ENCODE measurements around the gene KAZN.

Gene KAZN

DNA sequence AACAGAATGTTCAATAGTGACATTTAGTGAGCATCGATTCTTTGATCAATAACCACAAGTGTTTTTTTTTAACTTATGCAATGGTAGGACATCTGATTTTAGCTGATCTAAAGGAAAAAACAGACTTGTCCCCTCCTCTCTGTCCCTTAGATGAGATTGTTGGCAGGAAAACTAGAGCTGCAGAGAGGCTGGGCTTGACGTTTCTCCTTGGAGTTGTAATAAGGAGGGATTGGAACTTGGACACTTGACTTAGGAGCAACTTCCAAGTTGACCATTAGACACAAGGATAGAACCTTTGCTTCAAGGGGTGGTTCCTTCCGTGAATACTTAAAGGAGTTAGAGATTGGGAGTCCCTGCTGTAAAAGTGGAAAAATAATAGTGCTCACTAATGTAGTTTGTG, 49.9 kb downstream of the KAZN start:
- Histone ChIP-seq H2BK5ac (ENCODE audit: low read depth, low read length, poor library complexity, severe bottlenecking) (no peak overlapping the region), H3K9me3 (ENCODE audit: control insufficient read depth, low read length) (peaks cover 4% of the 10 kb centered on the region), H2BK12ac (ENCODE audit: low read length in 2 of 2) (no peak overlapping the region), H3K79me1 (replicated peaks; ENCODE audit: low read length, poor library complexity, severe bottlenecking) (no peaks in the 10 kb centered on the region), H2BK120ac (ENCODE audit: low read depth, low read length) (no peak overlapping the region), H3K36me3 (ENCODE audit: control insufficient read depth in 1 of 2, insufficient read depth in 2 of 2, low read depth in 1 of 2, low read length in 2 of 2) (no peaks in the 10 kb centered on the region), H3K27ac (ENCODE audit: low read length, poor library complexity, severe bottlenecking) (no peak overlapping the region), H2AFZ (ENCODE audit: low read depth, low read length) (no peak overlapping the region), H3K18ac (ENCODE audit: low read depth in 1 of 2, low read length in 2 of 2) (no peak overlapping the region), H3K4me3 (ENCODE audit: insufficient read depth in 1 of 2, low read depth in 1 of 2, low read length in 2 of 2) (no peak overlapping the region), H3K4ac (ENCODE audit: low read depth in 1 of 2, low read length in 2 of 2) (no peak overlapping the region), H4K8ac (ENCODE audit: low read length) (no peak overlapping the region), H3K4me2 (ENCODE audit: low read length, poor library complexity, severe bottlenecking) (no peak overlapping the region), H3K23ac (ENCODE audit: low read length in 2 of 2) (no peak overlapping the region), H3K14ac (ENCODE audit: low read length in 2 of 2) (no peak overlapping the region), H4K91ac (ENCODE audit: low read length) (no peak overlapping the region), H2BK15ac (ENCODE audit: low read depth, poor library complexity, severe bottlenecking) (no peak overlapping the region), H3K4me1 (ENCODE audit: control insufficient read depth, insufficient read depth, low read depth, low read length) (no peaks in the 10 kb centered on the region), H3K27me3 (ENCODE audit: control insufficient read depth in 1 of 2, insufficient read depth in 1 of 2, low read length in 2 of 2) (peaks cover 0 to 4% of the 10 kb centered on the region in 2 experiments), H2AK5ac (ENCODE audit: low read length, severe bottlenecking) (no peak overlapping the region), H3K9ac (ENCODE audit: low read length) (no peak overlapping the region)
- 56% methylated on average over 2 of the region's 3 CpGs for WGBS
- no peak for DNase-seq

DNA sequence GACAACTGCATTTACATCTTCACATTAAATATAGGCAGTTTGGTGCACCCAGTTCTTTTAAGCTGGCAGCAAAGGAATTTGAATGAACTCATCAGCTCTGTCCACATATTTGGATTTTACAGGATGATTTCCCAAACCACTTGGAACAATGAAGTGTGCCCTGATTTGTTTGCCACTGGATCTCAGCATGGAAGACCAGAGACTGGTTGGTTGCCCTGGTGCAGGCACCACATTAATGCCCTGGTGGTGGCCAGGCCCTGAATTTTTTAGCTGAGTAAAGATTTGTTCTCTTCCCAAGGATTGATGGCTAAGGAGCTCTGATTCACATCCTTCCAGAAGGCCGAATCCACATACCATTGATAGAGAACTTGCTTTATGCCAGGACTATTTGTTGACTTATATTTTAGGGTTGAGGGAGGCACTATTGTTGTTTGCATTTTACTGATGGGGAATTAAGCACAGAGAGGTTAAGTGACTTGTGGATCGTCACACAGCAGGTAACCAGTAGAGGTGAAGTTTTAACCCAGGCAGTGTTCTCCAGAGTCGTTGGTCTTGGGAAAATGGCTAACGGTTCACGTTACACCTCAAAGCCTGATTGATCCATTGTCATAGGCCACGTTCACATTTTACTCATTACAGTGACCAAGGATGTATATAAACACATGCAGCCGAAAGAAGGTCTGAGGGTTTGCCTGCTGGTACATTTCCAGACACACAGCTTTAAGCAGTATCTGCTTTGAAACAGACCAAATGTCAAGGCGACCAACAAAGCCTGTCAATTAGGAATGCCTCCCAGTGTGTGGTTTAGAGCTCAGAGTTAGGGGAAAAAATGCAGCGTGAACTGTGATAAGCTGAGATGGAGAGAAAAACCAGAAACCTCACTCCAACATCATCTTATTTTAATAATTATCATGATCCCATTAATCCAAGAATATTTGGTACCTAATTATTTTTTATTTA, 50.7 kb downstream of the KAZN start:
- H3K23ac ChIP-seq (ENCODE audit: low read length in 2 of 2): no peak overlapping the region
- H3K9me3 ChIP-seq (ENCODE audit: control insufficient read depth, low read length): peaks cover 4% of the 10 kb centered on the region
- H3K4ac ChIP-seq (ENCODE audit: low read depth in 1 of 2, low read length in 2 of 2): no peak overlapping the region
- H3K4me1 ChIP-seq (ENCODE audit: control insufficient read depth, insufficient read depth, low read depth, low read length): no peaks in the 10 kb centered on the region
- peaks cover 0 to 4% of the 10 kb centered on the region in 2 experiments for H3K27me3 ChIP-seq (ENCODE audit: control insufficient read depth in 1 of 2, insufficient read depth in 1 of 2, low read length in 2 of 2)
- no peak overlapping the region for H3K14ac ChIP-seq (ENCODE audit: low read length in 2 of 2)
- no peak overlapping the region for H2BK5ac ChIP-seq (ENCODE audit: low read depth, low read length, poor library complexity, severe bottlenecking)
- H3K9ac ChIP-seq (ENCODE audit: low read length): no peak overlapping the region
- H2AFZ ChIP-seq (ENCODE audit: low read depth, low read length): no peak overlapping the region
- H3K27ac ChIP-seq (ENCODE audit: low read length, poor library complexity, severe bottlenecking): no peak overlapping the region
- no peaks in the 10 kb centered on the region for H3K36me3 ChIP-seq (ENCODE audit: control insufficient read depth in 1 of 2, insufficient read depth in 2 of 2, low read depth in 1 of 2, low read length in 2 of 2)
- no peaks in the 10 kb centered on the region for H3K79me1 ChIP-seq (replicated peaks; ENCODE audit: low read length, poor library complexity, severe bottlenecking)
- H2AK5ac ChIP-seq (ENCODE audit: low read length, severe bottlenecking): no peak overlapping the region
- no peak overlapping the region for H2BK12ac ChIP-seq (ENCODE audit: low read length in 2 of 2)
- H2BK15ac ChIP-seq (ENCODE audit: low read depth, poor library complexity, severe bottlenecking): no peak overlapping the region
- no peak overlapping the region for H4K91ac ChIP-seq (ENCODE audit: low read length)
- 43% methylated on average over 7 of the region's 9 CpGs for WGBS
- no peak overlapping the region for H3K4me3 ChIP-seq (ENCODE audit: insufficient read depth in 1 of 2, low read depth in 1 of 2, low read length in 2 of 2)
- no peak overlapping the region for H3K4me2 ChIP-seq (ENCODE audit: low read length, poor library complexity, severe bottlenecking)
- no peak overlapping the region for H2BK120ac ChIP-seq (ENCODE audit: low read depth, low read length)
- no peak overlapping the region for H4K8ac ChIP-seq (ENCODE audit: low read length)
- H3K18ac ChIP-seq (ENCODE audit: low read depth in 1 of 2, low read length in 2 of 2): no peak overlapping the region
- no peak for DNase-seq

DNA sequence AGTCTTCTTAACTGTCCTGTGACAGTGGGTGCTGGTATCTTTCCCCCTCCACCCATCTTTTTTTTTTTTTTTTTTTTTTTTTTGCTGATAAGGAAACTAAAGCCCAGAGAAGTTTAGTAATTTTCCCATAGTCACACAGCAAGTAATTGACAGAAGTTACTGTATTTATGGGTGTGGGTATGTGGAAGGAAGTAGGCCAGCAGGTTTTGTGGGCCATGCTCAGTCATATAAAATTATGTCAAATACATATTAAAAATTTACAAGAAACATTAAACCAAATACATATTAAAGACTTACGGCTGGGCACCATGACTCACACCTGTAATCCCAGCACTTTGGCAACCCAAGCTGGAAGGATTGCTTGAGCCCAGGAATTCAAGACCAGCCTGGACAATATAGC, 51.5 kb downstream of the KAZN start:
- Histone ChIP-seq H3K27ac (ENCODE audit: low read length, poor library complexity, severe bottlenecking) (no peak overlapping the region), H3K23ac (ENCODE audit: low read length in 2 of 2) (no peak overlapping the region), H3K9me3 (ENCODE audit: control insufficient read depth, low read length) (peaks cover 2% of the 10 kb centered on the region), H2AFZ (ENCODE audit: low read depth, low read length) (no peak overlapping the region), H4K91ac (ENCODE audit: low read length) (no peak overlapping the region), H3K14ac (ENCODE audit: low read length in 2 of 2) (no peak overlapping the region), H4K8ac (ENCODE audit: low read length) (no peak overlapping the region), H3K4ac (ENCODE audit: low read depth in 1 of 2, low read length in 2 of 2) (no peak overlapping the region), H2BK12ac (ENCODE audit: low read length in 2 of 2) (no peak overlapping the region), H2BK120ac (ENCODE audit: low read depth, low read length) (no peak overlapping the region), H3K27me3 (ENCODE audit: control insufficient read depth in 1 of 2, insufficient read depth in 1 of 2, low read length in 2 of 2) (peaks cover 0 to 11% of the 10 kb centered on the region in 2 experiments), H3K4me3 (ENCODE audit: insufficient read depth in 1 of 2, low read depth in 1 of 2, low read length in 2 of 2) (no peak overlapping the region), H2AK5ac (ENCODE audit: low read length, severe bottlenecking) (no peak overlapping the region), H3K36me3 (ENCODE audit: control insufficient read depth in 1 of 2, insufficient read depth in 2 of 2, low read depth in 1 of 2, low read length in 2 of 2) (no peaks in the 10 kb centered on the region), H3K4me1 (ENCODE audit: control insufficient read depth, insufficient read depth, low read depth, low read length) (no peaks in the 10 kb centered on the region), H3K79me1 (replicated peaks; ENCODE audit: low read length, poor library complexity, severe bottlenecking) (no peaks in the 10 kb centered on the region), H3K18ac (ENCODE audit: low read depth in 1 of 2, low read length in 2 of 2) (no peak overlapping the region), H3K4me2 (ENCODE audit: low read length, poor library complexity, severe bottlenecking) (no peak overlapping the region), H3K9ac (ENCODE audit: low read length) (no peak overlapping the region), H2BK5ac (ENCODE audit: low read depth, low read length, poor library complexity, severe bottlenecking) (no peak overlapping the region), H2BK15ac (ENCODE audit: low read depth, poor library complexity, severe bottlenecking) (no peak overlapping the region)
- DNase-seq: no peak
- 93% methylated on average over 1 of the region's 1 CpG for WGBS

DNA sequence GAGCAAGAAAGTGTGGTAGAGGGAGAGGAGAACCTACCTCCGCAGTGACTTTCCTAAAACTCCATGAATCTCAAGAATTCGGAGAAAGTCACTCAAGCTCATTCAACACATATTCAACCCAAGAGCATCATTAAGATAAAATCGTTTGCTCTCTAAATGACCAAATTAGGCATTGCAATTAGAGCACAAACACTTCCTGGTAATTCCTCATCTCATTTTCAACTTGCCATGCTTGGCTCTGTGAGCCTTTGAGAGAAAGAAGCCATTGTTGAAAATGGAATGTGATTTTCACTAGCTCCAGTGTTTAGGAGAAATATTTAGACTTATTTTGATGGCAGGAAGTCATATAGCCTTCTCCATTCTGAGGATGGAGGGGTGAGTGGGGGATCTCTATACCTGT, 52.5 kb downstream of the KAZN start:
- Histone ChIP-seq H3K27ac (ENCODE audit: low read length, poor library complexity, severe bottlenecking) (no peak overlapping the region), H4K91ac (ENCODE audit: low read length) (no peak overlapping the region), H3K4me1 (ENCODE audit: control insufficient read depth, insufficient read depth, low read depth, low read length) (no peaks in the 10 kb centered on the region), H4K8ac (ENCODE audit: low read length) (no peak overlapping the region), H3K14ac (ENCODE audit: low read length in 2 of 2) (no peak overlapping the region), H2BK12ac (ENCODE audit: low read length in 2 of 2) (no peak overlapping the region), H3K27me3 (ENCODE audit: control insufficient read depth in 1 of 2, insufficient read depth in 1 of 2, low read length in 2 of 2) (peaks cover 0 to 21% of the 10 kb centered on the region in 2 experiments), H3K9me3 (ENCODE audit: control insufficient read depth, low read length) (no peaks in the 10 kb centered on the region), H3K9ac (ENCODE audit: low read length) (no peak overlapping the region), H2BK15ac (ENCODE audit: low read depth, poor library complexity, severe bottlenecking) (no peak overlapping the region), H3K4ac (ENCODE audit: low read depth in 1 of 2, low read length in 2 of 2) (no peak overlapping the region), H3K4me3 (ENCODE audit: insufficient read depth in 1 of 2, low read depth in 1 of 2, low read length in 2 of 2) (no peak overlapping the region), H3K36me3 (ENCODE audit: control insufficient read depth in 1 of 2, insufficient read depth in 2 of 2, low read depth in 1 of 2, low read length in 2 of 2) (no peaks in the 10 kb centered on the region), H3K23ac (ENCODE audit: low read length in 2 of 2) (no peak overlapping the region), H2BK5ac (ENCODE audit: low read depth, low read length, poor library complexity, severe bottlenecking) (no peak overlapping the region), H2AK5ac (ENCODE audit: low read length, severe bottlenecking) (no peak overlapping the region), H3K18ac (ENCODE audit: low read depth in 1 of 2, low read length in 2 of 2) (no peak overlapping the region), H2BK120ac (ENCODE audit: low read depth, low read length) (no peak overlapping the region), H2AFZ (ENCODE audit: low read depth, low read length) (no peak overlapping the region), H3K4me2 (ENCODE audit: low read length, poor library complexity, severe bottlenecking) (no peak overlapping the region), H3K79me1 (replicated peaks; ENCODE audit: low read length, poor library complexity, severe bottlenecking) (no peaks in the 10 kb centered on the region)
- DNase-seq: no peak
- 59% methylated on average over 3 of the region's 3 CpGs for WGBS
